Measurements from ENCODE around the gene NID2.

- TF ChIP-seq ZNF785 (CRISPR knock-in tag; IDR thresholded peaks at IDR 0.05) (no peak), CHD4 (IDR thresholded peaks at IDR 0.05; ENCODE audit: insufficient read depth, insufficient replicate concordance, low read depth, low read length, poor library complexity, severe bottlenecking) (no peak), FOXK1 (CRISPR knock-in tag; IDR thresholded peaks at IDR 0.05; ENCODE audit: borderline replicate concordance) (no peak)
Observed at GRCh38 chr14:52095794-52096193, 26.9 kb upstream of the NID2 start.

All from K562 (cell line).